Neural progenitor cell (in vitro differentiated cells): ENCODE measurements around the gene C4orf51. TPM values are rescaled to one million over a fixed set of nuclear protein-coding genes. Genes with fewer than 3 reads are reported as not detected.
"Not testable (repeated sequence)": the region's sequence is repeated elsewhere in the genome, so short reads cannot be mapped to it uniquely, and the experiment has no call there.

Experiments used
- DNase-seq: peaks from one replicate; pipeline ENCODE4 v3.0.0-alpha.2; 2016; ENCODE audit warnings: low spot score
- H2AFZ ChIP-seq: fragments of 200-600 bp; sonication (generic); replicated peaks from 2 replicates; pipeline ENCODE4 v1.6.1; 2016; ENCODE audit warnings: antibody characterized with exemption
- H3F3A ChIP-seq: fragments of 200-600 bp; sonication (generic); 2 replicates; pipeline ENCODE4 v1.6.1; 2016; ENCODE audit warnings: antibody characterized with exemption, low read depth
- H3K27ac ChIP-seq: fragments of 200-600 bp; sonication (generic); 2 replicates; pipeline ENCODE4 v1.5.1; 2016; ENCODE audit warnings: mild to moderate bottlenecking
- H3K27me3 ChIP-seq: fragments of 200-600 bp; sonication (generic); 2 replicates; pipeline ENCODE4 v1.6.1; 2016; ENCODE audit warnings: mild to moderate bottlenecking, moderate library complexity
- H3K36me3 ChIP-seq: fragments of 200-600 bp; sonication (generic); 2 replicates; pipeline ENCODE4 v1.5.1; 2016
- H3K4me1 ChIP-seq: fragments of 200-600 bp; sonication (generic); 2 replicates; pipeline ENCODE4 v1.6.1; 2016; ENCODE audit warnings: mixed run types
- H3K4me2 ChIP-seq: fragments of 200-600 bp; sonication (generic); 2 replicates; pipeline ENCODE4 v1.6.1; 2016
- H3K4me3 ChIP-seq: fragments of 200-600 bp; sonication (generic); 2 replicates; pipeline ENCODE4 v1.5.1; 2016
- H3K79me2 ChIP-seq: fragments of 200-600 bp; sonication (generic); 2 replicates; pipeline ENCODE4 v1.6.1; 2016; ENCODE audit warnings: low read depth
- H3K9ac ChIP-seq: fragments of 200-600 bp; sonication (generic); 2 replicates; pipeline ENCODE4 v1.6.1; 2016
- H3K9me3 ChIP-seq: fragments of 200-600 bp; sonication (generic); 2 replicates; pipeline ENCODE4 v1.5.1; 2016; ENCODE audit warnings: low read depth
- H4K20me1 ChIP-seq: fragments of 200-600 bp; sonication (generic); 2 replicates; pipeline ENCODE4 v1.6.1; 2016; ENCODE audit warnings: low read depth
- H3K27ac Mint-ChIP-seq: 3 replicates; pipeline ENCODE4 v1.8.0; 2021; ENCODE audit warnings: mixed read lengths
- H3K27me3 Mint-ChIP-seq: 2 replicates; pipeline ENCODE4 v1.8.0; 2022; ENCODE audit warnings: low read depth, mild to moderate bottlenecking, inconsistent platforms, moderate library complexity, mixed read lengths; ENCODE audit not compliant: insufficient read depth
- H3K36me3 Mint-ChIP-seq: 3 replicates; pipeline ENCODE4 v1.8.0; 2021; ENCODE audit warnings: mixed read lengths
- H3K4me1 Mint-ChIP-seq: 3 replicates; pipeline ENCODE4 v1.8.0; 2021; ENCODE audit warnings: mixed read lengths
- H3K4me3 Mint-ChIP-seq: 3 replicates; pipeline ENCODE4 v1.8.0; 2021; ENCODE audit warnings: mild to moderate bottlenecking, moderate library complexity, mixed read lengths
- H3K9me3 Mint-ChIP-seq: 3 replicates; pipeline ENCODE4 v1.8.0; 2020; ENCODE audit warnings: mixed read lengths
- EZH2 ChIP-seq: fragments of 200-600 bp; sonication (generic); IDR thresholded peaks from 2 replicates; pipeline ENCODE4 v1.6.1; 2017; ENCODE audit warnings: antibody characterized with exemption, mild to moderate bottlenecking, moderate library complexity
- EZH2phosphoT487 ChIP-seq: fragments of 200-600 bp; sonication (generic); IDR thresholded peaks from 2 replicates; pipeline ENCODE4 v1.6.1; 2017; ENCODE audit warnings: antibody characterized with exemption
- total RNA-seq: library from RNA; depleted of rRNA; stranded (reverse); fragments of >200 nt; gene quantifications from 2 replicates; pipeline ENCODE4 v1.2.3, GENCODE V29; 2015; ENCODE audit warnings: low replicate concordance
- TF ChIP-seq, protein P1 (sequence below): fragments of 200-600 bp; sonication (generic); IDR thresholded peaks from 2 replicates; pipeline ENCODE4 v1.5.1; 2017; ENCODE audit warnings: antibody characterized with exemption, mild to moderate bottlenecking

C4orf51 gene
- total RNA-seq, 1 donor from 2014 or later = not detected

DNA sequence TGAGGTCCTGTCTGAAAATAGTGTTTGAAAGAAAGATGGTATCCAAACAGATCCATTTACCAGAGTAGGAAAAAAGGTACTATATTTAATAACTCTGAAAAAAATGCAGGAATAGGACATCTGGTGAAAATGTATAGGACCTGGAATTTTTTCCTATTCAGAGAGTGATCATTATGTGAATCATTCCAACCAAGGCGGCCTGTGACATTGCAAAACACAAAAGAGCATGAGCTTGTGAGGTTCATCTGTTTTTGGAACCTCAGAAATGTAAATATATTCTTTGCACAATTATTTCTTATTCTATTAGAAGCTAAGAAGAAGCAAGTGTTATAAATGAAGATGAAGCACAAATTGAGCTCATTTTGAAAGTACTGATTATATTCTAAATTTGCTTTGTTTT lies 2.0 kb downstream of the C4orf51 start:
- no peak overlapping the region for H3K4me2 ChIP-seq

DNA sequence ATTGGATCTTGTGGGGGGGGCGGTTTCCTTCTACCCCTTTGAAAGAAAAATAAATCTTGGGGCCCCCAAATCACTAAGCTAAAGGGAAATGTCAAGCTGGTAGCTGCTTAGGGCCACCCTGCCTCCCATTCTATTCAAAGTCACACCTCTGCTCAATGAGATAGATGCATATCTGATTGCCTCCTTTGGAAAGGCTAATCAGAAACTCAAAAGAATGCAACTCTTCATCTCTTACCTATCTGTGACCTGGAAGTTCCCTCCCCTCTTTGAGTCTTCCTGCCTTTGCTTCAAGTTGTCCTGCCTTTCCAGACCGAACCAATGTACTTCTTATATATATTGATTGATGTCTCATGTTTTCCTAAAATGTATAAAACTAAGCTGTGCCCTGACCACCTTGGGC lies 7.0 kb downstream of the C4orf51 start:
- H3K4me2 ChIP-seq = no peak overlapping the region

More for the DNA sequence above, 2.0 kb downstream of the C4orf51 start:
- TF ChIP-seq EZH2 (no peak), EZH2phosphoT487 (no peak)
- TF ChIP-seq, protein P1, sequence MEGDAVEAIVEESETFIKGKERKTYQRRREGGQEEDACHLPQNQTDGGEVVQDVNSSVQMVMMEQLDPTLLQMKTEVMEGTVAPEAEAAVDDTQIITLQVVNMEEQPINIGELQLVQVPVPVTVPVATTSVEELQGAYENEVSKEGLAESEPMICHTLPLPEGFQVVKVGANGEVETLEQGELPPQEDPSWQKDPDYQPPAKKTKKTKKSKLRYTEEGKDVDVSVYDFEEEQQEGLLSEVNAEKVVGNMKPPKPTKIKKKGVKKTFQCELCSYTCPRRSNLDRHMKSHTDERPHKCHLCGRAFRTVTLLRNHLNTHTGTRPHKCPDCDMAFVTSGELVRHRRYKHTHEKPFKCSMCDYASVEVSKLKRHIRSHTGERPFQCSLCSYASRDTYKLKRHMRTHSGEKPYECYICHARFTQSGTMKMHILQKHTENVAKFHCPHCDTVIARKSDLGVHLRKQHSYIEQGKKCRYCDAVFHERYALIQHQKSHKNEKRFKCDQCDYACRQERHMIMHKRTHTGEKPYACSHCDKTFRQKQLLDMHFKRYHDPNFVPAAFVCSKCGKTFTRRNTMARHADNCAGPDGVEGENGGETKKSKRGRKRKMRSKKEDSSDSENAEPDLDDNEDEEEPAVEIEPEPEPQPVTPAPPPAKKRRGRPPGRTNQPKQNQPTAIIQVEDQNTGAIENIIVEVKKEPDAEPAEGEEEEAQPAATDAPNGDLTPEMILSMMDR = no peak
- no peaks in the 10 kb centered on the region for H4K20me1 ChIP-seq
- H3K4me3 Mint-ChIP-seq = no peak overlapping the region
- no peak overlapping the region for H3K4me3 ChIP-seq
- no peaks in the 10 kb centered on the region for H3K9me3 ChIP-seq
- no peaks in the 10 kb centered on the region for H3F3A ChIP-seq
- H3K4me1 ChIP-seq = peaks cover 5% of the 10 kb centered on the region
- H3K27me3 ChIP-seq = no peaks in the 10 kb centered on the region
- no peak for DNase-seq
- no peak overlapping the region for H3K27ac ChIP-seq
- no peak overlapping the region for H2AFZ ChIP-seq
- H3K9me3 Mint-ChIP-seq = peaks cover 22% of the 10 kb centered on the region
- H3K27me3 Mint-ChIP-seq = peaks cover 5% of the 10 kb centered on the region
- no peak overlapping the region for H3K27ac Mint-ChIP-seq
- peaks cover 8% of the 10 kb centered on the region for H3K36me3 Mint-ChIP-seq
- no peaks in the 10 kb centered on the region for H3K79me2 ChIP-seq
- H3K36me3 ChIP-seq = no peaks in the 10 kb centered on the region
- H3K4me1 Mint-ChIP-seq = peaks cover 22% of the 10 kb centered on the region
- H3K9ac ChIP-seq = no peak overlapping the region

DNA sequence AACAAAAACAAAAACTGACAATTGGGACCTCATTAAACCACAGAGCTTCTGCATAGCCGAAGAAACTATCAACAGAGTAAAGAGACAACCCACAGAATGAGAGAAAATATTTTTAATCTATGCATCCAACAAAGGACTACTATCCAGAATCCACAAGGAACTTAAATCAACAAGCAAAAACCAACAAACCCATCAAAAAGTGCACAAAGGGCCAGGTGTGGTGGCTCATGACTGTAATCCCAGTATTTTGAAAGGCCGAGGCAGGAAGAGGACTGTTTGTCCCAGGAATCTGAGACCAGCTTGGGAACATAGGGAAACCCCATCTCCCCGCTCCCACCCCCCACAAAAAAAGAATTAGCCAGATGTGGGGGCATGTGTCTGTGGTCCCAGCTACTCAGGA lies 10.7 kb downstream of the C4orf51 start:
- Histone ChIP-seq H3K9me3 (no peaks in the 10 kb centered on the region), H3K79me2 (no peaks in the 10 kb centered on the region), H3K9ac (no peak overlapping the region), H3K4me3 (no peak overlapping the region), H3K27me3 (no peaks in the 10 kb centered on the region), H4K20me1 (no peaks in the 10 kb centered on the region), H2AFZ (no peak overlapping the region), H3K4me1 (no peaks in the 10 kb centered on the region), H3F3A (peaks cover 3% of the 10 kb centered on the region), H3K36me3 (no peaks in the 10 kb centered on the region), H3K4me2 (no peak overlapping the region), H3K27ac (no peak overlapping the region)
- no peak overlapping the region for H3K4me3 Mint-ChIP-seq
- H3K36me3 Mint-ChIP-seq = no peaks in the 10 kb centered on the region
- DNase-seq = no peak
- H3K9me3 Mint-ChIP-seq = peaks cover 23% of the 10 kb centered on the region
- no peak overlapping the region for H3K27ac Mint-ChIP-seq
- TF ChIP-seq EZH2 = no peak
- TF ChIP-seq, protein P1 = no peak
- TF ChIP-seq EZH2phosphoT487 = no peak
- H3K27me3 Mint-ChIP-seq = peaks cover 9% of the 10 kb centered on the region
- H3K4me1 Mint-ChIP-seq = no peaks in the 10 kb centered on the region

More for the DNA sequence above, 7.0 kb downstream of the C4orf51 start:
- no peak overlapping the region for H3K4me3 ChIP-seq
- no peaks in the 10 kb centered on the region for H3K36me3 ChIP-seq
- H3K27ac Mint-ChIP-seq = no peak overlapping the region
- H3K27me3 Mint-ChIP-seq = peaks cover 12% of the 10 kb centered on the region
- no peaks in the 10 kb centered on the region for H3F3A ChIP-seq
- no peaks in the 10 kb centered on the region for H3K27me3 ChIP-seq
- H3K4me3 Mint-ChIP-seq = no peak overlapping the region
- no peak overlapping the region for H3K9ac ChIP-seq
- no peaks in the 10 kb centered on the region for H3K79me2 ChIP-seq
- H3K4me1 Mint-ChIP-seq = no peaks in the 10 kb centered on the region
- no peak for DNase-seq
- no peaks in the 10 kb centered on the region for H4K20me1 ChIP-seq
- no peak overlapping the region for H3K27ac ChIP-seq
- TF ChIP-seq EZH2phosphoT487 = no peak
- TF ChIP-seq, protein P1 = no peak
- TF ChIP-seq EZH2 = no peak
- H3K9me3 ChIP-seq = no peaks in the 10 kb centered on the region
- H3K36me3 Mint-ChIP-seq = no peaks in the 10 kb centered on the region
- no peak overlapping the region for H2AFZ ChIP-seq
- no peaks in the 10 kb centered on the region for H3K4me1 ChIP-seq
- H3K9me3 Mint-ChIP-seq = peaks cover 19% of the 10 kb centered on the region

DNA sequence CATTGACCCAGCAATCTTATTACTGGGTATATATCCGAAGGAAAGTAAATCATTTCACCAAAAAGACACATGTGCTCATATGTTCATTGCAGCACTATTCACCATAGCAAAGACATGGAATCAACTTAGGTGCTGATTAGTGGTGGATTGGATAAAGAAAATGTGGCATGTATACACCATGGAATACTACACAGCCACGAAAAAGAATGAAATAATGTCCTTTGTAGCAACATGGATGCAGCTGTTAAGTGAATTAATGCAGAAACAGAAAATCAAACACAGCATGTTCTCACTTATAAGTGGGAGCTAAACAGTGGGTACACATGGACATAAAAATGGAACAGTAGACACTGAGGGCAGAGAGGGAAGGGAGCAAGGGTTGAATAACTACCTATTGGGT lies 11.5 kb downstream of the C4orf51 start:
- not testable (repeated sequence) for H3K27me3 ChIP-seq, H3K9ac ChIP-seq, DNase-seq, H3F3A ChIP-seq, H3K27ac ChIP-seq, H3K4me2 ChIP-seq, H3K79me2 ChIP-seq, H3K36me3 ChIP-seq, H3K27ac Mint-ChIP-seq, H3K4me3 ChIP-seq, H2AFZ ChIP-seq, H3K9me3 ChIP-seq, H3K4me1 ChIP-seq, H4K20me1 ChIP-seq, H3K4me3 Mint-ChIP-seq, H3K36me3 Mint-ChIP-seq, H3K4me1 Mint-ChIP-seq
- peaks cover 12% of the 10 kb centered on the region for H3K27me3 Mint-ChIP-seq
- peaks cover 24% of the 10 kb centered on the region for H3K9me3 Mint-ChIP-seq
